Right lobe of liver (tissue), 4 donors: Measurements from ENCODE around the gene RBM38.

Experiments
- POLR2A ChIP-seq: fragments of 450-650 bp; IDR thresholded peaks from one replicate; pipeline ENCODE4 v1.6.1; 2017; ENCODE audit warnings: antibody characterized with exemption, mild to moderate bottlenecking
- TF ChIP-seq, protein P1 (sequence below), 4 donors: fragments of 200-600 bp in 3 of 4; fragments of 450-650 bp in 1 of 4; IDR thresholded peaks; one replicate each; pipeline versions ENCODE4 v1.5.1 to v1.8.0; 2016 to 2022; ENCODE audit warnings: antibody characterized with exemption in 4 of 4, mild to moderate bottlenecking in 2 of 4
- donor health status: DM: no; HTN: no; CAD: no.
- donor health status: DM: no; HTN: no; CAD: no.
- donor health status: DM: no; HTN: yes; CAD: no.

DNA sequence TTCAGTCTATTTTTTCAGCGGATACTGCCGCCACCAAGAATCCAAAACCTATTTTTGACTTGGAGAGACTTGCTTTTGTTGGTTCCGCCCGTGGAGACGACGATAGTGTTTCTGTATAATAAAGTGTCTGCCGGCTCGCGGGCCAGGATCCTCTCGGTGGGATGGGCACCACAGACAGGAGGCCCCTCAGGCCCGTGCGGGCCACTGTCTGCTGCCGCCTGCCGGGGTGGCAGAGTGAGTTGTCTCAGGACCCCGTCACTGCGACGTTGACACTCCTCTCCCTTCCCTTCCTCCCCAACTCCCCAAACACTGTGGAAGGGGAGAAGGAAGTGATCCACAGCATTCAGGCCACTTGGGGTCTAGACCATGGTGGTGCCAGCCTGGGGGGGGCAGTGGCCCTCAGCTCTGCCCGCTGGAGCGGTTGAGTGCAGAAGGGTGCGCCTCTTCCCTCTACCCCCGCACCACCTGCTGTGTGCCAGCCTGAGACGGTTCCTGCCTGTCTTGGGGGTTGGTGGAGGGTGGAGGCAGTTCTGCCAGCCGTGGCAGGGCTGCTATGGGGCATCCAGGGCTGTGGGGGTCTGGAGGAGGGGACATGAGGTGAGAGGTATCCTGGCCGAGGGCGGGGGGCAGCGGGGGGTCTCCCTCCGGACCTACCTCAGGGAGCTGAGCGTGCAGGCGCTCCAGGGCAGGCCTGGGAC lies 17.5 kb downstream of the RBM38 start:
- TF ChIP-seq, protein P1, sequence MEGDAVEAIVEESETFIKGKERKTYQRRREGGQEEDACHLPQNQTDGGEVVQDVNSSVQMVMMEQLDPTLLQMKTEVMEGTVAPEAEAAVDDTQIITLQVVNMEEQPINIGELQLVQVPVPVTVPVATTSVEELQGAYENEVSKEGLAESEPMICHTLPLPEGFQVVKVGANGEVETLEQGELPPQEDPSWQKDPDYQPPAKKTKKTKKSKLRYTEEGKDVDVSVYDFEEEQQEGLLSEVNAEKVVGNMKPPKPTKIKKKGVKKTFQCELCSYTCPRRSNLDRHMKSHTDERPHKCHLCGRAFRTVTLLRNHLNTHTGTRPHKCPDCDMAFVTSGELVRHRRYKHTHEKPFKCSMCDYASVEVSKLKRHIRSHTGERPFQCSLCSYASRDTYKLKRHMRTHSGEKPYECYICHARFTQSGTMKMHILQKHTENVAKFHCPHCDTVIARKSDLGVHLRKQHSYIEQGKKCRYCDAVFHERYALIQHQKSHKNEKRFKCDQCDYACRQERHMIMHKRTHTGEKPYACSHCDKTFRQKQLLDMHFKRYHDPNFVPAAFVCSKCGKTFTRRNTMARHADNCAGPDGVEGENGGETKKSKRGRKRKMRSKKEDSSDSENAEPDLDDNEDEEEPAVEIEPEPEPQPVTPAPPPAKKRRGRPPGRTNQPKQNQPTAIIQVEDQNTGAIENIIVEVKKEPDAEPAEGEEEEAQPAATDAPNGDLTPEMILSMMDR (IDR thresholded peaks at IDR 0.05): no peak
- no peak for TF ChIP-seq POLR2A
